SU-DHL-6 (cell line): ENCODE results near the gene MAPKBP1.

Experiments
- H2AFZ ChIP-seq: fragments of 200-600 bp; sonication (generic); 2 replicates; pipeline ENCODE4 v1.6.1; 2014; ENCODE audit warnings: low read depth, mild to moderate bottlenecking, moderate library complexity, mixed read lengths, antibody characterized with exemption, low read length; ENCODE audit not compliant: severe bottlenecking
- H3F3A ChIP-seq: fragments of 200-600 bp; shearing (Covaris generic); 2 replicates; pipeline ENCODE4 v1.6.0; 2016; ENCODE audit warnings: antibody characterized with exemption, mild to moderate bottlenecking; ENCODE audit not compliant: insufficient read depth
- H3K27ac ChIP-seq: fragments of 200-600 bp; sonication (generic); 2 replicates; pipeline ENCODE4 v1.5.1; 2016; ENCODE audit warnings: low read depth, mild to moderate bottlenecking, low read length, moderate library complexity, mixed read lengths
- H3K27me3 ChIP-seq: fragments of 200-600 bp; sonication (generic), shearing (Covaris generic); 2 replicates; pipeline ENCODE4 v1.6.0; 2014; ENCODE audit warnings: mild to moderate bottlenecking, low read length
- H3K36me3 ChIP-seq: fragments of 200-600 bp; sonication (generic); 2 replicates; pipeline ENCODE4 v1.6.1; 2014; ENCODE audit warnings: mild to moderate bottlenecking, low read length, mixed read lengths
- H3K4me2 ChIP-seq: fragments of 300-600, 200-600 bp; shearing (Covaris generic), sonication (generic); 2 replicates; pipeline ENCODE4 v1.6.0; 2014; ENCODE audit warnings: low read length, low read depth, mild to moderate bottlenecking; ENCODE audit not compliant: poor library complexity, severe bottlenecking
- H3K4me3 ChIP-seq: fragments of 200-600 bp; sonication (generic); 2 replicates; pipeline ENCODE4 v1.5.1; 2014; ENCODE audit warnings: antibody characterized with exemption, low read length, mild to moderate bottlenecking, mixed read lengths; ENCODE audit not compliant: insufficient read depth, poor library complexity, severe bottlenecking
- H3K79me2 ChIP-seq: fragments of 200-600 bp; sonication (generic); 2 replicates; pipeline ENCODE4 v1.6.1; 2014; ENCODE audit warnings: mild to moderate bottlenecking, low read length, moderate library complexity; ENCODE audit not compliant: insufficient read depth
- H3K9ac ChIP-seq: fragments of 200-600 bp; sonication (generic); 2 replicates; pipeline ENCODE4 v1.7.0; 2014; ENCODE audit warnings: mild to moderate bottlenecking, low read length
- H3K9me2 ChIP-seq: fragments of 200-600 bp; sonication (generic); replicated peaks from 2 replicates; pipeline ENCODE4 v1.6.1; 2014; ENCODE audit warnings: low read length; ENCODE audit not compliant: insufficient read depth
- H3K9me3 ChIP-seq: fragments of 200-600 bp; sonication (generic); 2 replicates; pipeline ENCODE4 v1.6.1; 2014; ENCODE audit warnings: low read length, mixed read lengths; ENCODE audit not compliant: insufficient read depth
- H4K20me1 ChIP-seq: fragments of 200-600 bp; sonication (generic); 2 replicates; pipeline ENCODE4 v1.6.1; 2014; ENCODE audit warnings: low read depth, mild to moderate bottlenecking, antibody characterized with exemption, low read length, moderate library complexity, mixed read lengths
- EZH2phosphoT487 ChIP-seq: fragments of 200-600 bp; sonication (generic), shearing (Covaris generic); conservative IDR thresholded peaks from 2 replicates; pipeline ENCODE4 v1.6.1; 2018; ENCODE audit warnings: mild to moderate bottlenecking, antibody characterized with exemption, low read length, moderate library complexity, mixed read lengths
- TF ChIP-seq, protein P1 (sequence below): fragments of 200-600 bp; sonication (generic); IDR thresholded peaks from one replicate; pipeline ENCODE4 v1.5.1; 2017; ENCODE audit warnings: antibody characterized with exemption, mild to moderate bottlenecking, low read length, moderate library complexity; ENCODE audit not compliant: insufficient read depth, poor library complexity, severe bottlenecking

The MAPKBP1 gene

GRCh38 chr15:41790756-41791546 lies 16.7 kb downstream of the MAPKBP1 start:
- Histone ChIP-seq H4K20me1 (no peaks in the 10 kb centered on the region), H2AFZ (no peak overlapping the region), H3K4me3 (no peak overlapping the region), H3K9me3 (no peaks in the 10 kb centered on the region), H3K27ac (no peak overlapping the region), H3K9me2 (no peaks in the 10 kb centered on the region), H3K79me2 (no peaks in the 10 kb centered on the region), H3K9ac (no peak overlapping the region), H3K36me3 (no peaks in the 10 kb centered on the region), H3K27me3 (no peaks in the 10 kb centered on the region), H3K4me2 (no peak overlapping the region), H3F3A (no peaks in the 10 kb centered on the region)
- TF ChIP-seq, protein P1, sequence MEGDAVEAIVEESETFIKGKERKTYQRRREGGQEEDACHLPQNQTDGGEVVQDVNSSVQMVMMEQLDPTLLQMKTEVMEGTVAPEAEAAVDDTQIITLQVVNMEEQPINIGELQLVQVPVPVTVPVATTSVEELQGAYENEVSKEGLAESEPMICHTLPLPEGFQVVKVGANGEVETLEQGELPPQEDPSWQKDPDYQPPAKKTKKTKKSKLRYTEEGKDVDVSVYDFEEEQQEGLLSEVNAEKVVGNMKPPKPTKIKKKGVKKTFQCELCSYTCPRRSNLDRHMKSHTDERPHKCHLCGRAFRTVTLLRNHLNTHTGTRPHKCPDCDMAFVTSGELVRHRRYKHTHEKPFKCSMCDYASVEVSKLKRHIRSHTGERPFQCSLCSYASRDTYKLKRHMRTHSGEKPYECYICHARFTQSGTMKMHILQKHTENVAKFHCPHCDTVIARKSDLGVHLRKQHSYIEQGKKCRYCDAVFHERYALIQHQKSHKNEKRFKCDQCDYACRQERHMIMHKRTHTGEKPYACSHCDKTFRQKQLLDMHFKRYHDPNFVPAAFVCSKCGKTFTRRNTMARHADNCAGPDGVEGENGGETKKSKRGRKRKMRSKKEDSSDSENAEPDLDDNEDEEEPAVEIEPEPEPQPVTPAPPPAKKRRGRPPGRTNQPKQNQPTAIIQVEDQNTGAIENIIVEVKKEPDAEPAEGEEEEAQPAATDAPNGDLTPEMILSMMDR, result no peak
- TF ChIP-seq EZH2phosphoT487, result no peak

DNA sequence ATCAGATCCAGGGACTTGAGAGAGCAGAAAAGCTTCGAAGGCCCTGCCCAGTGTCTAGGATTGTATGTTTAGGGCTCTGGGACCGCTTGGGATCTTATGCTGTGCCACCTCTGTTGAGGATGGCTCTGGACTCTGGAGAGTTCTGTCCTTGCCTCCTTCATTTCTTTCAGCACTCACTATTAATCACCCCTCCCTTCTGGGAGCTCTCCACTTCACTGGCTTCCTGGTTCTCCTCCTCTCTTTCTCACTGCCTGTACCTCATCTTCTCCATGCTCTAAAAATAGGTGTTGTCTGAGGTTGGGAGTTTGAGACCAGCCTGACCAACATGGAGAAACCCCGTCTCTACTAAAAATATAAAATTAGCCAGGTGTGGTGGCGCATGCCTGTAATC lies 17.3 kb downstream of the MAPKBP1 start:
- Histone ChIP-seq H3K9me3 (no peaks in the 10 kb centered on the region), H3K4me2 (no peak overlapping the region), H2AFZ (no peak overlapping the region), H3F3A (no peaks in the 10 kb centered on the region), H3K4me3 (no peak overlapping the region), H3K9ac (no peak overlapping the region), H3K79me2 (no peaks in the 10 kb centered on the region), H3K36me3 (no peaks in the 10 kb centered on the region), H3K27me3 (no peaks in the 10 kb centered on the region), H3K9me2 (no peaks in the 10 kb centered on the region), H4K20me1 (no peaks in the 10 kb centered on the region), H3K27ac (no peak overlapping the region)
- no peak for TF ChIP-seq EZH2phosphoT487
- TF ChIP-seq, protein P1, result no peak

GRCh38 chr15:41792000-41792637 lies 17.8 kb downstream of the MAPKBP1 start:
- H3K4me3 ChIP-seq, result no peak overlapping the region
- H3K27me3 ChIP-seq, result no peaks in the 10 kb centered on the region
- H3K36me3 ChIP-seq, result no peaks in the 10 kb centered on the region
- H2AFZ ChIP-seq, result no peak overlapping the region
- no peaks in the 10 kb centered on the region for H3K79me2 ChIP-seq
- no peak overlapping the region for H3K4me2 ChIP-seq
- no peaks in the 10 kb centered on the region for H3K9me2 ChIP-seq
- no peaks in the 10 kb centered on the region for H4K20me1 ChIP-seq
- H3F3A ChIP-seq, result no peaks in the 10 kb centered on the region
- no peak overlapping the region for H3K9ac ChIP-seq
- no peak overlapping the region for H3K27ac ChIP-seq
- TF ChIP-seq, protein P1, result no peak
- no peak for TF ChIP-seq EZH2phosphoT487
- H3K9me3 ChIP-seq, result no peaks in the 10 kb centered on the region
